WTC11 (cell line): ENCODE results near the gene FOXK1. TPM values are rescaled to one million over a fixed set of nuclear protein-coding genes. Genes with fewer than 3 reads are reported as not detected.

Source experiments
- ATAC-seq: fragments of 200-7000 bp; cut with Tn5 transposase; 2 replicates; pipeline ENCODE4 v1.10.0; 2021; ENCODE audit warnings: mild to moderate bottlenecking, moderate library complexity
- CTCF ChIA-PET: fragments of 300-600 bp; sonication (Branson Sonifier 250); formaldehyde crosslinking; loops from one replicate; lab custom pipeline; 2021; ENCODE audit warnings: antibody characterized with exemption; lab: Charles Lee
- POLR2A ChIA-PET: fragments of 350-600 bp; sonication (Branson Sonifier 250); formaldehyde crosslinking; loops from one replicate; lab custom pipeline; 2021; ENCODE audit warnings: antibody characterized with exemption; lab: Charles Lee
- DNase-seq: peaks from one replicate; pipeline ENCODE4 v3.0.0; 2021; ENCODE audit warnings: low spot score
- H3K27ac Mint-ChIP-seq: 2 replicates; pipeline ENCODE4 v1.8.0; 2021; ENCODE audit warnings: mixed read lengths
- H3K27me3 Mint-ChIP-seq: 2 replicates; pipeline ENCODE4 v1.8.0; 2021; ENCODE audit warnings: low read depth, mild to moderate bottlenecking, moderate library complexity, mixed read lengths
- H3K36me3 Mint-ChIP-seq: 2 replicates; pipeline ENCODE4 v1.8.0; 2021; ENCODE audit warnings: mixed read lengths
- H3K4me1 Mint-ChIP-seq: 2 replicates; pipeline ENCODE4 v1.8.0; 2022; ENCODE audit warnings: mixed read lengths
- H3K4me3 Mint-ChIP-seq: 2 replicates; pipeline ENCODE4 v1.8.0; 2021; ENCODE audit warnings: mild to moderate bottlenecking, moderate library complexity, mixed read lengths
- H3K9me3 Mint-ChIP-seq: 2 replicates; pipeline ENCODE4 v1.8.0; 2021; ENCODE audit warnings: mixed read lengths
- ARID4B ChIP-seq: sonication (generic); formaldehyde crosslinking; IDR thresholded peaks from 2 replicates; pipeline ENCODE4 v1.8.0; 2023; ENCODE audit warnings: missing genetic modification reagents, mild to moderate bottlenecking, borderline replicate concordance
- ELF4 ChIP-seq: sonication (generic); formaldehyde crosslinking; IDR thresholded peaks from 2 replicates; pipeline ENCODE4 v1.8.1; 2022; ENCODE audit warnings: low read depth, mild to moderate bottlenecking, moderate library complexity, missing genetic modification reagents
- FOXP1 ChIP-seq: sonication (generic); formaldehyde crosslinking; IDR thresholded peaks from 2 replicates; pipeline ENCODE4 v1.8.0; 2022; ENCODE audit warnings: missing genetic modification reagents, mild to moderate bottlenecking, moderate library complexity, borderline replicate concordance
- GABPB1 ChIP-seq: sonication (generic); formaldehyde crosslinking; IDR thresholded peaks from 2 replicates; pipeline ENCODE4 v1.8.1; 2023; ENCODE audit warnings: mild to moderate bottlenecking, missing genetic modification reagents
- HMGXB4 ChIP-seq: sonication (generic); formaldehyde crosslinking; IDR thresholded peaks from 2 replicates; pipeline ENCODE4 v1.8.1; 2023; ENCODE audit warnings: mild to moderate bottlenecking, moderate library complexity, missing genetic modification reagents
- JAZF1 ChIP-seq: fragments of 250-450 bp; sonication (Bioruptor Pico); IDR thresholded peaks from 2 replicates; pipeline ENCODE4 v1.9.0; 2021; ENCODE audit warnings: moderate library complexity, mild to moderate bottlenecking, inconsistent platforms
- NFATC4 ChIP-seq: fragments of 250-450 bp; sonication (Bioruptor Pico); IDR thresholded peaks from 2 replicates; pipeline ENCODE4 v1.9.0; 2021; ENCODE audit warnings: mild to moderate bottlenecking
- ZNF396 ChIP-seq: fragments of 250-450 bp; sonication (Bioruptor Pico); IDR thresholded peaks from 2 replicates; pipeline ENCODE4 v1.8.0; 2021; ENCODE audit warnings: mild to moderate bottlenecking, moderate library complexity, borderline replicate concordance
- ZNF423 ChIP-seq: fragments of 250-450 bp; sonication (Bioruptor Pico); IDR thresholded peaks from 2 replicates; pipeline ENCODE4 v2.1.2; 2022; ENCODE audit warnings: mild to moderate bottlenecking, moderate library complexity
- total RNA-seq: library from RNA; stranded (reverse); gene quantifications from 3 replicates; pipeline ENCODE4 v1.2.3, GENCODE V29; 2021
- TF ChIP-seq, protein P1 (sequence below): sonication (generic); formaldehyde crosslinking; IDR thresholded peaks from 2 replicates; pipeline ENCODE4 v1.8.0; 2022; ENCODE audit warnings: missing genetic modification reagents
- TF ChIP-seq, protein P2 (sequence below): sonication (generic); formaldehyde crosslinking; IDR thresholded peaks from 2 replicates; pipeline ENCODE4 v1.8.0; 2022; ENCODE audit warnings: mild to moderate bottlenecking, missing genetic modification reagents
- TF ChIP-seq, protein P3 (sequence below): fragments of 250-450 bp; sonication (Bioruptor Pico); IDR thresholded peaks from 2 replicates; pipeline ENCODE4 v1.9.0; 2021; ENCODE audit warnings: mild to moderate bottlenecking
- TF ChIP-seq, protein P4 (sequence below): fragments of 200-600 bp; IDR thresholded peaks from 2 replicates; pipeline ENCODE4 v1.8.0; 2022; ENCODE audit warnings: antibody characterized with exemption

Gene FOXK1
- total RNA-seq, 1 experiment from 2014 or later, result 21.9 TPM

DNA sequence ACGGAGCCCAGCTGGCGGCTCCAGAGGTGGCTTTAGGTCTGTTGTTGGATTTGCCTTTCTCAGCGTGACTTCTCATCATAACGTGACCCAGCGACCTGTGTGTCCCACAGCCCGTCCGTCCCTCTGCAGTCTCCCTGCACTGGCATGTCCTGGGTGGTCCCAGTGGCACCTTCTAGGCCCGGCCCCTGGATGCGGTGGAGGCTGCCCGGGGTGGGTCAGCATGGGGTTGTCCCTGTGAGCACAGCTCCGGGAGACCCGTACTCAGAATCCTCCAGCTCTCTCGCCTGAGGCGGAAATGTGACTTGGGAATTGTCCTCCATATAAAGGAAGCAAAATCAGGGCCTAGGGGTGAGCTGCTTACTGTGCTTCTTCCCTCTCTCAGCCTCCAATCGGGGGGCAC, 67.7 kb downstream of the FOXK1 start:
- ATAC-seq, result no peak
- no peaks in the 10 kb centered on the region for H3K9me3 Mint-ChIP-seq
- peaks cover 21% of the 10 kb centered on the region for H3K27me3 Mint-ChIP-seq
- ChIA-PET POLR2A (no interaction called here), CTCF (interaction anchor here (2.4 kb wide), 1 partner anchor 43 kb away, joined by 8 read pairs; no protein-coding TSS in a partner anchor)
- no peak overlapping the region for H3K4me3 Mint-ChIP-seq
- no peak for TF ChIP-seq JAZF1 (CRISPR knock-in tag)
- TF ChIP-seq, protein P1, sequence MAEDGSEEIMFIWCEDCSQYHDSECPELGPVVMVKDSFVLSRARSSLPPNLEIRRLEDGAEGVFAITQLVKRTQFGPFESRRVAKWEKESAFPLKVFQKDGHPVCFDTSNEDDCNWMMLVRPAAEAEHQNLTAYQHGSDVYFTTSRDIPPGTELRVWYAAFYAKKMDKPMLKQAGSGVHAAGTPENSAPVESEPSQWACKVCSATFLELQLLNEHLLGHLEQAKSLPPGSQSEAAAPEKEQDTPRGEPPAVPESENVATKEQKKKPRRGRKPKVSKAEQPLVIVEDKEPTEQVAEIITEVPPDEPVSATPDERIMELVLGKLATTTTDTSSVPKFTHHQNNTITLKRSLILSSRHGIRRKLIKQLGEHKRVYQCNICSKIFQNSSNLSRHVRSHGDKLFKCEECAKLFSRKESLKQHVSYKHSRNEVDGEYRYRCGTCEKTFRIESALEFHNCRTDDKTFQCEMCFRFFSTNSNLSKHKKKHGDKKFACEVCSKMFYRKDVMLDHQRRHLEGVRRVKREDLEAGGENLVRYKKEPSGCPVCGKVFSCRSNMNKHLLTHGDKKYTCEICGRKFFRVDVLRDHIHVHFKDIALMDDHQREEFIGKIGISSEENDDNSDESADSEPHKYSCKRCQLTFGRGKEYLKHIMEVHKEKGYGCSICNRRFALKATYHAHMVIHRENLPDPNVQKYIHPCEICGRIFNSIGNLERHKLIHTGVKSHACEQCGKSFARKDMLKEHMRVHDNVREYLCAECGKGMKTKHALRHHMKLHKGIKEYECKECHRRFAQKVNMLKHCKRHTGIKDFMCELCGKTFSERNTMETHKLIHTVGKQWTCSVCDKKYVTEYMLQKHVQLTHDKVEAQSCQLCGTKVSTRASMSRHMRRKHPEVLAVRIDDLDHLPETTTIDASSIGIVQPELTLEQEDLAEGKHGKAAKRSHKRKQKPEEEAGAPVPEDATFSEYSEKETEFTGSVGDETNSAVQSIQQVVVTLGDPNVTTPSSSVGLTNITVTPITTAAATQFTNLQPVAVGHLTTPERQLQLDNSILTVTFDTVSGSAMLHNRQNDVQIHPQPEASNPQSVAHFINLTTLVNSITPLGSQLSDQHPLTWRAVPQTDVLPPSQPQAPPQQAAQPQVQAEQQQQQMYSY (CRISPR knock-in tag), result no peak
- no peak for TF ChIP-seq FOXP1 (CRISPR knock-in tag)
- TF ChIP-seq ZNF423 (CRISPR knock-in tag), result no peak
- no peak for TF ChIP-seq ELF4
- no peak overlapping the region for H3K27ac Mint-ChIP-seq
- no peak for DNase-seq
- H3K36me3 Mint-ChIP-seq, result peaks cover 14% of the 10 kb centered on the region
- peaks cover 9% of the 10 kb centered on the region for H3K4me1 Mint-ChIP-seq

DNA sequence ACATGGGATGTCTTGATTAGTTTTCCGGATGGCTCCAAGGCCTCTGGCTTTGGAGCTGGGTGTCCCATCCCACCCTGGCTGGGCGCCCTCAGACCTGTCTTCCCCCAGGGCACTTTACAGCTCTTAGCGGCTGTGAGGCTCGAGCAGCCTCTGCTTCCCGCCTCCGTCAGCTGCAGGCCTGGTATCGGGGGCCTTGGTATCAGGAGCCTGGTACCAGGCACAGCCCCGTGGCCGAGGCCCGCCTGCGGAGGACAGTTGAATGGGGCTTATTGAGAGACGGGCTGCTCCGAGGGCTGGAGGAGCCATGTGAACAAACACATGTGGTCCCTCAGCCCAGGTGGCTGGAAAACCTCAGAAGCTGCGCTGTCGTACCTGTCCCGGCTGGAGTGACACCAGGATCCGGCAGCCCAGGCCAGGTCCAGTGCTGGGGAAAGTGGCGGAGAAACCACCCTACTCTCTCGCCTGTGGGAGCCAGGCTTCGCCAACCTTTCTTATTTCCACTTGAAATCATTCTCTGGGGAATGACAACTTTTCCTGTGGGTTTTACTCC, 69.4 kb downstream of the FOXK1 start:
- peaks cover 9% of the 10 kb centered on the region for H3K27me3 Mint-ChIP-seq
- ATAC-seq (no peak), DNase-seq (no peak)
- no peak overlapping the region for H3K27ac Mint-ChIP-seq
- no peaks in the 10 kb centered on the region; the same call in 1 of the 2 replicates for H3K4me1 Mint-ChIP-seq
- peaks cover 12% of the 10 kb centered on the region for H3K36me3 Mint-ChIP-seq
- no peaks in the 10 kb centered on the region for H3K9me3 Mint-ChIP-seq
- CTCF ChIA-PET, result interaction anchor here (2.4 kb wide), 1 partner anchor 41 kb away, joined by 8 read pairs; no protein-coding TSS in a partner anchor
- no peak overlapping the region for H3K4me3 Mint-ChIP-seq
- TF ChIP-seq, protein P2, sequence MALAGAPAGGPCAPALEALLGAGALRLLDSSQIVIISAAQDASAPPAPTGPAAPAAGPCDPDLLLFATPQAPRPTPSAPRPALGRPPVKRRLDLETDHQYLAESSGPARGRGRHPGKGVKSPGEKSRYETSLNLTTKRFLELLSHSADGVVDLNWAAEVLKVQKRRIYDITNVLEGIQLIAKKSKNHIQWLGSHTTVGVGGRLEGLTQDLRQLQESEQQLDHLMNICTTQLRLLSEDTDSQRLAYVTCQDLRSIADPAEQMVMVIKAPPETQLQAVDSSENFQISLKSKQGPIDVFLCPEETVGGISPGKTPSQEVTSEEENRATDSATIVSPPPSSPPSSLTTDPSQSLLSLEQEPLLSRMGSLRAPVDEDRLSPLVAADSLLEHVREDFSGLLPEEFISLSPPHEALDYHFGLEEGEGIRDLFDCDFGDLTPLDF (CRISPR knock-in tag), result no peak
- TF ChIP-seq, protein P3, sequence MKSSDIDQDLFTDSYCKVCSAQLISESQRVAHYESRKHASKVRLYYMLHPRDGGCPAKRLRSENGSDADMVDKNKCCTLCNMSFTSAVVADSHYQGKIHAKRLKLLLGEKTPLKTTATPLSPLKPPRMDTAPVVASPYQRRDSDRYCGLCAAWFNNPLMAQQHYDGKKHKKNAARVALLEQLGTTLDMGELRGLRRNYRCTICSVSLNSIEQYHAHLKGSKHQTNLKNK (CRISPR knock-in tag), result no peak
- POLR2A ChIA-PET, result no interaction called here

GRCh38 chr7:4753598-4754432, 71.7 kb downstream of the FOXK1 start:
- no peaks in the 10 kb centered on the region for H3K9me3 Mint-ChIP-seq
- POLR2A ChIA-PET, result interaction anchor here (0.6 kb wide), 2 partner anchors 92 to 139 kb away, joined by 3 to 4 read pairs; no protein-coding TSS in a partner anchor
- no peaks in the 10 kb centered on the region for H3K4me1 Mint-ChIP-seq
- H3K27ac Mint-ChIP-seq, result no peak overlapping the region
- CTCF ChIA-PET, result interaction anchor here (0.6 to 1.8 kb wide), 7 partner anchors 9 to 141 kb away, joined by 3 to 8 read pairs (median 4); no protein-coding TSS in a partner anchor
- peaks cover 9% of the 10 kb centered on the region for H3K36me3 Mint-ChIP-seq
- no peak overlapping the region for H3K4me3 Mint-ChIP-seq
- no peaks in the 10 kb centered on the region; the same call in 1 of the 2 replicates for H3K27me3 Mint-ChIP-seq
- peak; percentile 96 for ATAC-seq
- peak; percentile 92 for DNase-seq
- TF ChIP-seq NFATC4 (CRISPR knock-in tag) (no peak), HMGXB4 (CRISPR knock-in tag) (0 out of 2 replicates have a peak, but pooled peaks have one; percentile 46), ZNF423 (CRISPR knock-in tag) (peak; percentile 14; the same call in 1 of the 2 replicates), ZNF396 (CRISPR knock-in tag) (no peak), ARID4B (CRISPR knock-in tag) (0 out of 2 replicates have a peak, but pooled peaks have one; percentile 28), GABPB1 (CRISPR knock-in tag) (peak; percentile 11; the same call in 1 of the 2 replicates)
- TF ChIP-seq, protein P4, sequence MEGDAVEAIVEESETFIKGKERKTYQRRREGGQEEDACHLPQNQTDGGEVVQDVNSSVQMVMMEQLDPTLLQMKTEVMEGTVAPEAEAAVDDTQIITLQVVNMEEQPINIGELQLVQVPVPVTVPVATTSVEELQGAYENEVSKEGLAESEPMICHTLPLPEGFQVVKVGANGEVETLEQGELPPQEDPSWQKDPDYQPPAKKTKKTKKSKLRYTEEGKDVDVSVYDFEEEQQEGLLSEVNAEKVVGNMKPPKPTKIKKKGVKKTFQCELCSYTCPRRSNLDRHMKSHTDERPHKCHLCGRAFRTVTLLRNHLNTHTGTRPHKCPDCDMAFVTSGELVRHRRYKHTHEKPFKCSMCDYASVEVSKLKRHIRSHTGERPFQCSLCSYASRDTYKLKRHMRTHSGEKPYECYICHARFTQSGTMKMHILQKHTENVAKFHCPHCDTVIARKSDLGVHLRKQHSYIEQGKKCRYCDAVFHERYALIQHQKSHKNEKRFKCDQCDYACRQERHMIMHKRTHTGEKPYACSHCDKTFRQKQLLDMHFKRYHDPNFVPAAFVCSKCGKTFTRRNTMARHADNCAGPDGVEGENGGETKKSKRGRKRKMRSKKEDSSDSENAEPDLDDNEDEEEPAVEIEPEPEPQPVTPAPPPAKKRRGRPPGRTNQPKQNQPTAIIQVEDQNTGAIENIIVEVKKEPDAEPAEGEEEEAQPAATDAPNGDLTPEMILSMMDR, result peak; percentile 85
